IMR-90 (cell line): ENCODE measurements around the gene DNAJC11. TPM values are rescaled to one million over a fixed set of nuclear protein-coding genes. Genes with fewer than 3 reads are reported as not detected.
"Not testable (repeated sequence)": the region's sequence is repeated elsewhere in the genome, so short reads cannot be mapped to it uniquely, and the experiment has no call there.

Experiments
- ATAC-seq: fragments of 200-7000 bp; cut with Tn5 transposase; 2 replicates; pipeline ENCODE4 v1.9.1; 2020; ENCODE audit warnings: low read depth, mild to moderate bottlenecking, moderate library complexity
- BruUV-seq: library from RNA; stranded (reverse); fragments of 400-500 nt; replicated peaks from 2 replicates; lab custom pipeline; 2021; lab: Mats Ljungman, UMichigan
- CTCF ChIA-PET: fragments of 300-600 bp; formaldehyde crosslinking; extraction: SDS; loops from one replicate; lab custom pipeline; 2021; ENCODE audit warnings: antibody characterized with exemption; lab: Yijun Ruan, JAX
- POLR2A ChIA-PET: fragments of 300-600 bp; sonication (Branson Sonifier 250); formaldehyde crosslinking; loops from one replicate; lab custom pipeline; 2022; ENCODE audit warnings: antibody characterized with exemption; ENCODE audit not compliant: unreplicated experiment; lab: Charles Lee
- DNase-seq: peaks from one replicate; pipeline ENCODE4 v3.0.0; 2013
- H2AFZ ChIP-seq: replicated peaks from 2 replicates; pipeline ENCODE3; 2013; ENCODE audit warnings: low read length, mild to moderate bottlenecking; ENCODE audit not compliant: poor library complexity
- H2AK5ac ChIP-seq: 2 replicates; pipeline ENCODE4 v1.6.1; 2013; ENCODE audit warnings: low read depth, low read length, inconsistent platforms
- H2AK9ac ChIP-seq: replicated peaks from 2 replicates; pipeline ENCODE3; 2013; ENCODE audit warnings: mild to moderate bottlenecking, low read depth, low read length, moderate library complexity; ENCODE audit not compliant: poor library complexity
- H2BK120ac ChIP-seq: 2 replicates; pipeline ENCODE4 v1.6.1; 2013; ENCODE audit warnings: low read depth, low read length, inconsistent platforms
- H2BK15ac ChIP-seq: 3 replicates; pipeline ENCODE4 v1.6.1; 2013; ENCODE audit warnings: low read depth, low read length, inconsistent platforms
- H2BK20ac ChIP-seq: 2 replicates; pipeline ENCODE4 v1.6.1; 2013; ENCODE audit warnings: low read depth, mild to moderate bottlenecking, inconsistent platforms, low read length, moderate library complexity
- H2BK5ac ChIP-seq: 2 replicates; pipeline ENCODE4 v1.6.1; 2013; ENCODE audit warnings: mild to moderate bottlenecking, low read depth, low read length, inconsistent platforms; ENCODE audit not compliant: poor library complexity, severe bottlenecking
- H3K14ac ChIP-seq: replicated peaks from 2 replicates; pipeline ENCODE4 v1.6.1; 2013; ENCODE audit warnings: low read depth, low read length, inconsistent platforms
- H3K18ac ChIP-seq: 2 replicates; pipeline ENCODE4 v1.6.1; 2013; ENCODE audit warnings: low read depth, low read length, control low read depth
- H3K23ac ChIP-seq: 2 replicates; pipeline ENCODE4 v1.6.1; 2013; ENCODE audit warnings: low read depth, low read length, inconsistent platforms
- H3K27ac ChIP-seq: 2 replicates; pipeline ENCODE4 v1.5.1; 2013; ENCODE audit warnings: mild to moderate bottlenecking, control low read depth, low read length; ENCODE audit not compliant: insufficient read depth
- H3K27me3 ChIP-seq: 2 replicates; pipeline ENCODE4 v1.6.1; 2013; ENCODE audit warnings: low read length; ENCODE audit not compliant: control insufficient read depth, insufficient read depth
- H3K36me3 ChIP-seq: 2 replicates; pipeline ENCODE4 v1.6.1; 2013; ENCODE audit warnings: low read length, mixed read lengths; ENCODE audit not compliant: control insufficient read depth, insufficient read depth
- H3K4ac ChIP-seq: 2 replicates; pipeline ENCODE4 v1.6.1; 2013; ENCODE audit warnings: low read depth, low read length, inconsistent platforms
- H3K4me1 ChIP-seq: 2 replicates; pipeline ENCODE4 v1.6.1; 2013; ENCODE audit warnings: low read length, mixed read lengths; ENCODE audit not compliant: control insufficient read depth, insufficient read depth
- H3K4me2 ChIP-seq: 2 replicates; pipeline ENCODE4 v1.6.1; 2013; ENCODE audit warnings: low read depth, mild to moderate bottlenecking, control low read depth, low read length, moderate library complexity
- H3K4me3 ChIP-seq: 2 replicates; pipeline ENCODE4 v1.5.1; 2013; ENCODE audit warnings: low read depth, mild to moderate bottlenecking, control low read depth, low read length, moderate library complexity; ENCODE audit not compliant: insufficient read depth
- H3K56ac ChIP-seq: 2 replicates; pipeline ENCODE4 v1.6.1; 2013; ENCODE audit warnings: low read length, inconsistent platforms; ENCODE audit not compliant: insufficient read depth; ENCODE audit errors: extremely low read depth
- H3K79me1 ChIP-seq, 2 experiments: 2 replicates each; pipeline ENCODE4 v1.6.1; 2013; ENCODE audit warnings: low read length in 2 of 2, inconsistent platforms in 1 of 2, low read depth in 1 of 2
- H3K9ac ChIP-seq: 2 replicates; pipeline ENCODE4 v1.6.1; 2013; ENCODE audit warnings: low read depth, low read length, control low read depth
- H3K9me1 ChIP-seq: 2 replicates; pipeline ENCODE4 v1.6.1; 2013; ENCODE audit warnings: low read length, inconsistent platforms; ENCODE audit not compliant: insufficient read depth
- H3K9me3 ChIP-seq: 2 replicates; pipeline ENCODE4 v1.6.1; 2013; ENCODE audit warnings: low read length; ENCODE audit not compliant: control insufficient read depth, insufficient read depth
- H4K20me1 ChIP-seq: 2 replicates; pipeline ENCODE4 v1.6.1; 2013; ENCODE audit warnings: low read length, inconsistent platforms; ENCODE audit not compliant: insufficient read depth
- H4K5ac ChIP-seq: 2 replicates; pipeline ENCODE4 v1.6.1; 2013; ENCODE audit warnings: mild to moderate bottlenecking, low read depth, low read length, control low read depth
- H4K8ac ChIP-seq, 2 experiments: 2 replicates each; pipeline ENCODE4 v1.6.1; 2013; ENCODE audit warnings: low read depth in 2 of 2, low read length in 2 of 2, control low read depth in 1 of 2, inconsistent platforms in 1 of 2
- H4K91ac ChIP-seq: 2 replicates; pipeline ENCODE4 v1.6.1; 2013; ENCODE audit warnings: low read depth, low read length, inconsistent platforms; ENCODE audit not compliant: insufficient read depth
- WGBS, 2 experiments: methylation state at CpG; one replicate each; pipeline versions ENCODE4 v1.1.5 to v1.1.7; 2013; ENCODE audit warnings: missing lambda C conversion rate in 2 of 2; ENCODE audit not compliant: insufficient read length in 1 of 2; ENCODE audit errors: extremely low coverage in 2 of 2; 5-methylcytosine and 5-hydroxymethylcytosine counted together
- dilution Hi-C: fragments of 300-500 bp; cut with HindIII; formaldehyde crosslinking; loops from one replicate; pipeline ENCODE4 v1.14.3; 2018; ENCODE audit warnings: low sequenced_read_pairs; ENCODE audit not compliant: unreplicated experiment
- in situ Hi-C: fragments of 300-500 bp; cut with MboI; formaldehyde crosslinking; loops from 3 replicates; pipeline ENCODE4 v1.14.3; 2019; ENCODE audit warnings: low sequenced_read_pairs, inconsistent platforms, mixed read lengths
- intact Hi-C: fragments of 100-400 bp; cut with micrococcal nuclease; formaldehyde crosslinking; loops from 2 replicates; pipeline ENCODE4 v1.10.0; 2022
- polyA plus RNA-seq, 3 experiments: library from polyadenylated mRNA; depleted of rRNA; stranded (reverse); fragments of >200 nt; gene quantifications; 2 replicates each; pipeline ENCODE4 v1.2.3, GENCODE V29; 2012; ENCODE audit warnings: low replicate concordance in 1 of 3
- total RNA-seq: library from RNA; depleted of rRNA; stranded (reverse); fragments of >200 nt; gene quantifications from 2 replicates; pipeline ENCODE4 v1.2.3, GENCODE V29; 2012

DNAJC11 gene
- total and polyA plus RNA-seq, 2 of the 4 experiments (the other 2 are of a cell fraction) = 38.7 to 48.5 TPM

- DNase-seq, H4K8ac ChIP-seq, H2AFZ ChIP-seq, H3K9me3 ChIP-seq, H2BK5ac ChIP-seq, H4K5ac ChIP-seq, H3K18ac ChIP-seq, H3K23ac ChIP-seq, dilution Hi-C loops, BruUV-seq, H3K56ac ChIP-seq, POLR2A ChIA-PET, ATAC-seq, H2BK120ac ChIP-seq, in situ Hi-C loops, H4K91ac ChIP-seq, H2BK15ac ChIP-seq, H2AK5ac ChIP-seq, H2BK20ac ChIP-seq, H3K27me3 ChIP-seq: not testable (repeated sequence)
- Histone ChIP-seq H3K4ac (peak overlapping the region; percentile 79; the same call in 1 of the 2 replicates), H3K14ac (peak overlapping the region; percentile 76; the same call in 1 of the 2 replicates), H3K9ac (peak overlapping the region; percentile 58; the same call in 1 of the 2 replicates), H3K9me1 (peaks cover 12% of the 10 kb centered on the region), H3K36me3 (peaks cover 37% of the 10 kb centered on the region), H3K4me3 (peak overlapping the region; percentile 88), H2AK9ac (peak overlapping the region; percentile 100), H3K4me1 (peaks cover 14% of the 10 kb centered on the region), H3K4me2 (peak overlapping the region; percentile 68), H3K79me1 (peaks cover 8 to 67% of the 10 kb centered on the region in 2 experiments; a peak in 3 of 4 replicates), H4K20me1 (peaks cover 70% of the 10 kb centered on the region), H3K27ac (peak overlapping the region; percentile 58; the same call in 1 of the 2 replicates)
- intact Hi-C loops = loop anchor here (2.0 kb wide), 1 partner anchor 47 kb away; no protein-coding TSS in a partner anchor
- WGBS, 2 experiments = 100% methylated on average over 4 of the region's 8 CpGs; no CpG with 5 or more reads in 1 of the 2 experiments
- CTCF ChIA-PET = interaction anchor here (0.6 kb wide), 1 partner anchor 18 kb away, joined by 6 read pairs; no protein-coding TSS in a partner anchor
Observed at GRCh38 chr1:6599991-6600390, 101.6 kb downstream of the DNAJC11 start.
